Esophagus squamous epithelium (tissue), 5 donors: ENCODE results near the gene PACS2. TPM values are rescaled to one million over a fixed set of nuclear protein-coding genes. Genes with fewer than 3 reads are reported as not detected.

Experiments used
- DNase-seq: peaks from one replicate; lab custom pipeline; 2025; lab: John Stamatoyannopoulos, UW
- H3K27ac ChIP-seq, 4 donors: fragments of 200-600 bp; sonication (generic); one replicate each; pipeline ENCODE4 v1.5.1; 2016 to 2019; ENCODE audit warnings: mild to moderate bottlenecking in 1 of 4
- H3K27me3 ChIP-seq, 4 donors: fragments of 200-600 bp; sonication (generic); 1 replicate in 3 of 4; 2 replicates in 1 of 4; pipeline versions ENCODE4 v1.5.1 to v1.6.0; 2017 to 2021; ENCODE audit warnings: antibody characterized with exemption in 1 of 4
- H3K36me3 ChIP-seq, 3 donors: fragments of 200-600 bp; sonication (generic); one replicate each; pipeline ENCODE4 v1.5.1; 2016 to 2019
- H3K4me1 ChIP-seq, 3 donors: fragments of 200-600 bp; sonication (generic); one replicate each; pipeline ENCODE4 v1.5.1; 2017 to 2019
- H3K4me3 ChIP-seq, 4 donors: fragments of 200-600 bp; sonication (generic); 1 replicate in 3 of 4; 2 replicates in 1 of 4; pipeline ENCODE4 v1.5.1; 2016 to 2019; ENCODE audit warnings: mild to moderate bottlenecking in 2 of 4, moderate library complexity in 1 of 4
- H3K9me3 ChIP-seq, 3 donors: fragments of 200-600 bp; sonication (generic); one replicate each; pipeline ENCODE4 v1.5.1; 2016 to 2019
- CTCF ChIP-seq, 6 experiments: fragments of 450-650 bp in 4 of 6; fragments of 200-600 bp in 2 of 6; sonication (generic) in 2 of 6; IDR thresholded peaks; one replicate each; pipeline ENCODE4 v1.5.1; 2016 to 2019; ENCODE audit warnings: antibody characterized with exemption in 6 of 6, mild to moderate bottlenecking in 4 of 6, moderate library complexity in 4 of 6
- POLR2A ChIP-seq, 4 donors: fragments of 450-650 bp; IDR thresholded peaks; one replicate each; pipeline ENCODE4 v1.6.1; 2017; ENCODE audit warnings: antibody characterized with exemption in 4 of 4, mild to moderate bottlenecking in 4 of 4, moderate library complexity in 3 of 4
- WGBS, 2 donors: methylation state at CpG; one replicate each; pipeline ENCODE4 v1.1.5; 2018; 5-methylcytosine and 5-hydroxymethylcytosine counted together
- intact Hi-C: fragments of 100-400 bp; cut with DNase I; formaldehyde crosslinking; loops from one replicate; pipeline ENCODE4 v1.15.0; 2022
- total RNA-seq, 4 donors: library from RNA; depleted of rRNA; stranded (reverse); fragments of >200 nt; gene quantifications; one replicate each; pipeline ENCODE4 v1.1.0, GENCODE V29; 2016
- donor health status: DM: yes; HTN: yes; CAD: no.

The PACS2 gene
- total RNA-seq, 4 donors from 2014 or later: 20.2 to 42.3 (median 30.9) TPM

GRCh38 chr14:105420974-105421674 is 106.6 kb downstream of the PACS2 start:
- intact Hi-C loops: no loop called here
- H3K4me1 ChIP-seq: peaks cover 31 to 42% (median 32%) of the 10 kb centered on the region in 3 donors
- 29 to 41% methylated on average over 7 to 9 of the region's 23 CpGs for WGBS, 2 donors
- peaks cover 0 to 16% (median 0%) of the 10 kb centered on the region in 3 donors for H3K36me3 ChIP-seq
- H3K27me3 ChIP-seq: no peaks in the 10 kb centered on the region
- no peak for DNase-seq
- H3K4me3 ChIP-seq: peak overlapping the region; percentile 63 to 89 (median 76)
- peak overlapping the region; percentile 77 to 87 (median 83) for H3K27ac ChIP-seq
- no peaks in the 10 kb centered on the region for H3K9me3 ChIP-seq
- TF ChIP-seq POLR2A (IDR thresholded peaks at IDR 0.05) (no peak), CTCF (IDR thresholded peaks at IDR 0.05) (no peak)

- no peak for TF ChIP-seq POLR2A (IDR thresholded peaks at IDR 0.05)
- TF ChIP-seq CTCF (IDR thresholded peaks at IDR 0.05): no peak
- H3K9me3 ChIP-seq: no peaks in the 10 kb centered on the region
- peaks cover 31 to 42% (median 32%) of the 10 kb centered on the region in 3 donors for H3K4me1 ChIP-seq
- peak overlapping the region in 2 of 4 donors; percentile 37 to 87 for H3K27ac ChIP-seq
- WGBS, 2 donors: 33 to 66% methylated on average over 2 to 8 of the region's 32 CpGs
- DNase-seq: no peak
- intact Hi-C loops: no loop called here
- H3K36me3 ChIP-seq: peaks cover 0 to 24% (median 0%) of the 10 kb centered on the region in 3 donors
- H3K4me3 ChIP-seq: peak overlapping the region in 3 of 4 donors; percentile 70 to 89 (median 83)
- H3K27me3 ChIP-seq: no peaks in the 10 kb centered on the region
These were observed 107.4 kb downstream of the PACS2 start for GRCh38 chr14:105421723-105422615.

GRCh38 chr14:105422695-105423487 is 108.3 kb downstream of the PACS2 start:
- H3K27me3 ChIP-seq: no peaks in the 10 kb centered on the region
- H3K4me1 ChIP-seq: peaks cover 31 to 42% (median 32%) of the 10 kb centered on the region in 3 donors
- intact Hi-C loops: no loop called here
- peaks cover 0 to 33% (median 0%) of the 10 kb centered on the region in 3 donors for H3K36me3 ChIP-seq
- no peaks in the 10 kb centered on the region for H3K9me3 ChIP-seq
- peak overlapping the region in 1 of 4 donors; percentile 87 for H3K27ac ChIP-seq
- DNase-seq: no peak
- H3K4me3 ChIP-seq: no peak overlapping the region
- WGBS, 2 donors: 29 to 71% methylated on average over 2 to 16 of the region's 21 CpGs
- TF ChIP-seq POLR2A (IDR thresholded peaks at IDR 0.05): no peak
- TF ChIP-seq CTCF (IDR thresholded peaks at IDR 0.05): no peak

- no peak for DNase-seq
- H3K9me3 ChIP-seq: no peaks in the 10 kb centered on the region
- H3K27ac ChIP-seq: no peak overlapping the region
- no peak for TF ChIP-seq CTCF (IDR thresholded peaks at IDR 0.05)
- TF ChIP-seq POLR2A (IDR thresholded peaks at IDR 0.05): no peak
- peaks cover 28 to 37% (median 31%) of the 10 kb centered on the region in 3 donors for H3K4me1 ChIP-seq
- no peak overlapping the region for H3K4me3 ChIP-seq
- H3K36me3 ChIP-seq: peaks cover 0 to 37% (median 0%) of the 10 kb centered on the region in 3 donors
- no peaks in the 10 kb centered on the region for H3K27me3 ChIP-seq
- 94 to 95% methylated on average over 14 to 20 of the region's 21 CpGs for WGBS, 2 donors
- intact Hi-C loops: no loop called here
These were observed 109.1 kb downstream of the PACS2 start for GRCh38 chr14:105423488-105424195.
